ENCODE measurements around the gene TSHZ2.

GRCh38 chr20:53412577-53413185 lies 440.5 kb downstream of the TSHZ2 start:
- no peak for TF ChIP-seq CTCF (IDR thresholded peaks at IDR 0.05)
- no peak for TF ChIP-seq POLR2A (IDR thresholded peaks at IDR 0.05)

All from testis (tissue), 2 donors.